Measurements from ENCODE around the gene CCND2. TPM values are rescaled to one million over a fixed set of nuclear protein-coding genes. Genes with fewer than 3 reads are reported as not detected.
"Not testable (repeated sequence)": the region's sequence is repeated elsewhere in the genome, so short reads cannot be mapped to it uniquely, and the experiment has no call there.

The CCND2 gene
- 10 to 100 TPM in 1 of 3 donors, 1 to 10 TPM in 2; 4.1 to 37.6 (median 7.9) TPM for polyA plus RNA-seq

GRCh38 chr12:4273652-4274395, at the start of gene CCND2:
CCND2 (plus strand) TSS chr12:4273762; CDS start chr12:4274041, 279 bp downstream.
- WGBS, 3 donors: 0% methylated on average over 45 to 52 of the region's 52 CpGs
- no peak within 1 kb of the TSS for H3K27ac ChIP-seq (ENCODE audit: low read depth, low read length)

DNA sequence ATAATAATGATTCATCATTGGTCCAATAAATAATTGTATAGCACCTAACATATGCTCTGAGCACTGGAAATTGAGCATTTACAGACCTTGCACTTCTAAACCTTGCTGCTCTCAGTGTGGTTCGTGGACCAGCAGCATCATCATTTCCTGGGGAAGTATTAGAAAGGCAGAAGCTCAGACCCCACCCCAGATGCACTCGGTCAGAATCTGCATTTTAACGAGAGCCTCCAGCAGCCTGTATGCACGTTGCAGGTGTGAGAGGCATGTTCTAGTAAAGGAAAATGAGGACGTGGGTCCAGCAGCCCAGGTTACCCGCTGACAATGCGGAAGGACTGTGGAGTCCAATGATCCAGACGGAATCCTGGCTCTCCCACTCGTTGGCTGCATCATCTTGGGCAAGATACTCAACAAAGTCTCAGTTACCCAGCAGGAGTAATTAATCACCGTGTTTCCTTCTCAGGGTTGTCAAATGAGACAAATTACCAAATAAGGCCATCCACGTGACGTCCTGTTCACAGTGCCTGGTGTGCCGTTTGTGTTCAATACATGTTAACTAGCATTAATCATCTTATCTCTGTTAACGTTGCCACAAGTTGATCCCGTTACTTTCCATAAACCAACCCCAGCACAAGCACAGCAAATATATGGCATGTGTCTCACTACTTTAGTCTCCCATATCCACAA, 49.2 kb upstream of the CCND2 start:
- H3K27ac ChIP-seq (ENCODE audit: low read depth, low read length): no peak overlapping the region
- 42 to 55% (median 53%) methylated on average over 15 of the region's 15 CpGs for WGBS, 3 donors

- WGBS, 3 donors: 92 to 96% (median 95%) methylated on average over 3 of the region's 3 CpGs
- no peak overlapping the region for H3K27ac ChIP-seq (ENCODE audit: low read depth, low read length)
Observed at GRCh38 chr12:4225571-4225970, 48.0 kb upstream of the CCND2 start.

- no peak overlapping the region for H3K27ac ChIP-seq (ENCODE audit: low read depth, low read length)
- WGBS, 3 donors: 79 to 87% (median 81%) methylated on average over 5 of the region's 5 CpGs
Observed at GRCh38 chr12:4227046-4227445, 46.5 kb upstream of the CCND2 start.

GRCh38 chr12:4228122-4228580, 45.4 kb upstream of the CCND2 start:
- no peak overlapping the region for H3K27ac ChIP-seq (ENCODE audit: low read depth, low read length)
- WGBS, 3 donors: 85 to 89% (median 87%) methylated on average over 18 of the region's 18 CpGs

- H3K27ac ChIP-seq (ENCODE audit: low read depth, low read length): no peak overlapping the region
- 74 to 81% (median 79%) methylated on average over 6 of the region's 6 CpGs for WGBS, 3 donors
Observed at GRCh38 chr12:4230526-4230925, 43.0 kb upstream of the CCND2 start.

DNA sequence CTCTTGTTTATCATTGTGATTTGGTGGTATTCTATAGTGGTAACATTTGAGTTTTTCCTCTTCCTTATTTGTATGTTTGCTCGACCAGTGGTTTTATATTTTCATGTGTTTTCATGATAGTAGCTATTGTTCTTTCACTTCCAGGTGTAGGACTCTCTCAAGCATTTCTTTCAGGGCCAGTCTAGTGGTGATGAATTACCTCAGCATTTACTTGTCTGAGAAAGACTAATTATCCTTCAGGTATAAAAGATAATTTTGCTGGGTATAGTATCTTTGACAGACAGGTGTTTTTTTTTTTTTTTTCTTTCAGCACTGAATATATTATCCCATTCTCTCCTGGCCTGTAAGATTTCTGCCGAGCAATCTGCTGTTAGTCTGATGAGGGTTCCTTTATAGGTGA, 35.0 kb upstream of the CCND2 start:
- WGBS, 3 donors: 81 to 87% (median 87%) methylated on average over 2 of the region's 2 CpGs
- H3K27ac ChIP-seq (ENCODE audit: low read depth, low read length): no peak overlapping the region

- 84 to 93% (median 88%) methylated on average over 4 of the region's 4 CpGs for whole genome bisulfite sequencing, 3 donors
Observed at GRCh38 chr12:4239746-4240145, 33.8 kb upstream of the CCND2 start.

DNA sequence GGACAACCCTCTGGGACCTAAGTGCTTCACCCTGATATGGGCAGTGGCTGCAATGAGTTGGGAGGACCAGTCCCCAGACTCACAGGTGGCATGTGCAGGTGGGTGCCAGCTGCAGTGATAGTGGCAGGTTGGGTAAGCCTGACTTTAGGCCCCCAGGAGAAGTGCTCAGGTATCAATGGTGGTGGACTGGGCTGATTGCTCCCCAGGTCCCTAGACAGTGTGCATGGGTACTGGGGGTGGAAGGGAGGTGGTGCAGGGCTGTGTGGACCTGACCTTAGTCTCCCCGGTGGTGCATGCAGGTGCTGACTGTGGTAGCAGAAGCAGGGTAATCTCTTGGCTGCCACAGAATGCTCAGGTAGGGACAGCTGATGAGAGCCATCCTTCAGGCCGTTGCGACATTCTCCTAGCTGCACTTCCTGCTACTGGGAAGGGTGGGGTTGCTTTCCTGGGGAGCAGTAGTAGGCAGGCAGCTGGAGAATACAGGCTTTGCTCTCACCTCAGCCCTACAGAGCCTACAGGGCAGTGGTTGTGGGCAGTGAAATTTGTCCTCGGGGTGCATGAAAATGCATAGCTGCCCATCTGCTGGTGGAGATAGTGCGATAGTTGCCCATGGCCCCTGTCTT, 33.3 kb upstream of the CCND2 start:
- 54 to 86% (median 65%) methylated on average over 5 of the region's 5 CpGs for WGBS, 3 donors

More at GRCh38 chr12:4239746-4240145, 33.8 kb upstream of the CCND2 start:
- no peak overlapping the region for H3K27ac ChIP-seq (ENCODE audit: low read depth, low read length)

DNA sequence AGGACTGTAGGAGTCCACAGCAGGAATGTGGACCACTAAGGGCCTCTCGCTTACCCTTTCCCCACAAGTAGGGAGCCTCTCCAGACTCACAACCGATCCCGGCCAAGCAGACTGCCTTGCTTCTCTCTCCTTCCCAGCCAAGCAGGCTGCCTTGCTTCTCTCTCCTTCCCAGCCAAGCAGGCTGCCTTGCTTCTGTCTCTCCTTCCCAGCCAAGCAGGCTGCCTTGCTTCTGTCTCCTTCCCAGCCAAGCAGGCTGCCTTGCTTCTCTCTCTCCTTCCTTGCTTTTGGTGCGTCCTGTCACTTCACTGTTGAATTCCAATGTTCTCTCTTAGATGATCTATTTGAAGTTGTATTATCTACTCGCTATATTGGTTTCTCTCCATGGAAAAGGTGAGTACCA, 32.6 kb upstream of the CCND2 start:
- WGBS, 3 donors: 81 to 90% (median 81%) methylated on average over 5 of the region's 5 CpGs
- H3K27ac ChIP-seq (ENCODE audit: low read depth, low read length): no peak overlapping the region

More for the DNA sequence above, 33.3 kb upstream of the CCND2 start:
- no peak overlapping the region for H3K27ac ChIP-seq (ENCODE audit: low read depth, low read length)

DNA sequence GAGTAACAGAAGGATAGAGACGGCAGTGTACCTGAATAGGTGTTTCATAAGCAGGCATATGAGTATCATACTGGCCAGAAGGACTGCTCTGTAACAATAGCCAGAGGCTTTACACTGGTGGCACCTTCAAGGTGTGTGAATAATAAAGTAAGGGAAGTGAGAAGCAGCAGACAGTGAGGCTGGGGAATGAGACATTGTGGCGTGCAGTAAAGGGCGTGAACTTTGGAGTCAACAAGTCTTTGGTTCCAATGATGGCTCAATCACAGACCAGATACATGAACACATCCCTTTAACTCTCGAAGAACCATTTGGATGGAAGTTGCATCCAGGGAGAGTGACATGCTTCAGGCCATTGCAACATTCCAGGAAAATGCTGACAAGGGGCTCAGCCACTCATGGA, 32.0 kb upstream of the CCND2 start:
- 59 to 93% (median 70%) methylated on average over 4 of the region's 4 CpGs for WGBS, 3 donors
- no peak overlapping the region for H3K27ac ChIP-seq (ENCODE audit: low read depth, low read length)

DNA sequence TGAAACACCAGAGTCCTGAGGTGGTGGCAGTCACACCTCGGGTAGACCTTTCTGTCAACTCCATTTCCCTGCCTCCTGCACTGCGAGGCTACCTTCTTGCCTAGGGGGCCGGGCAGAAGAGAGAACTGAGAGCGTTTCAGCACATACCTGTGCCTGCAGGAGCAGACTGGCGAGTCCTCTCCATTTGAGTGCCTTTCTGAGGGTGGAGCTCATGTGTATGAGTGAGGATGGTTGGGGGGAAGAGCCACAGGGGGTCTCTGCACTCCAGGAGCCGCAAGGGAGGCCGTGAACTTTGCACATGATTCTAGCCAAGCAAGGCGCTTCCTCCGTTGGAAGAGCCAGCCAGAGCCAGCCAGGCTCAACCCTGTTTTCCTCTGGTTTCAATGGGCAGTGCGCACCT, 31.0 kb upstream of the CCND2 start:
- no peak overlapping the region for H3K27ac ChIP-seq (ENCODE audit: low read depth, low read length)
- 60 to 71% (median 60%) methylated on average over 10 of the region's 10 CpGs for WGBS, 3 donors

GRCh38 chr12:4243091-4243490, 30.5 kb upstream of the CCND2 start:
- H3K27ac ChIP-seq (ENCODE audit: low read depth, low read length): no peak overlapping the region
- 34 to 77% (median 44%) methylated on average over 7 of the region's 7 CpGs for WGBS, 3 donors

DNA sequence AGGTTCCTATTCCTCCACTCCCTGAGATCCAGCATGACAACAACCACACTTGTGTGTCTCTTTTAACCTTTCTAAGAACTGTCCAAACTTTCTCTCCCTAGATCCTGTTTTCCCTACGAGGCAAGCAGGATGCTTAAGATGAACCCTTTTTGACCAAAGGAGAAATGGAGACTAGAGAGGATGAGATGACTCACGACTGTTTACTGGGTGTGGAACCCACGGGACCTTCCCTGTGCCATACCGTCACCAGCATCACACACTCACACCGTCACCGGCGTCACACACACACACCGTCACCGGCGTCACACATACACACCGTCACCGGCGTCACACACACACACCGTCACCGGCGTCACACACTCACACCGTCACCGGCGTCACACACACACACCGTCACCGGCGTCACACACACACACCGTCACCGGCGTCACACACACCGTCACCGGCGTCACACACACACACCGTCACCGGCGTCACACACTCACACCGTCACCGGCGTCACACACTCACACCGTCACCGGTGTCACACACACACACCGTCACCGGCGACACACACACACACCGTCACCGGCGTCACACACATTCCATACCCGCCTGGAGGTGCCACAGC, 30.0 kb upstream of the CCND2 start:
- WGBS, 3 donors: 85 to 95% (median 86%) methylated on average over 31 to 37 of the region's 43 CpGs

DNA sequence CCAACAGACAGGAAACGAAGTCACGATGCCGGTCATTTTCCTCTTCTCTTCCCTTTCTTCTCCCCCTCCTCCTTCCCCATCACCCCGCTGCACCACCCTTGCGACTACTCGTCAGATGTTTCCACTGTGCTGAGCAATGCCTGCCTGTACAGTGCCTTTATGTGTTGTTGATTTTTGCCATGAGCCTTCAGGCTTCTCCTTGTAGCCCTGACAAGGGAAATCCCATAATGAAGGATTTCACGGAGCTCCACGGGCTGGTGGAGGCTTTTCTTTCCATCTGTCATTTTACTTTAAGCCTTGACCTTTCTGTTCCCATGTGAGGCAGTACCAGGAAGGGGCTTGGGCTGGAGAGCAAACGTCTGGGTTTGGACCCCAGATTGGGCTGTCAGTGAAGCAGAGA, 28.7 kb upstream of the CCND2 start:
- 45 to 77% (median 49%) methylated on average over 9 of the region's 9 CpGs for WGBS, 3 donors

More for the DNA sequence above, 30.0 kb upstream of the CCND2 start:
- H3K27ac ChIP-seq (ENCODE audit: low read depth, low read length): not testable (repeated sequence)

DNA sequence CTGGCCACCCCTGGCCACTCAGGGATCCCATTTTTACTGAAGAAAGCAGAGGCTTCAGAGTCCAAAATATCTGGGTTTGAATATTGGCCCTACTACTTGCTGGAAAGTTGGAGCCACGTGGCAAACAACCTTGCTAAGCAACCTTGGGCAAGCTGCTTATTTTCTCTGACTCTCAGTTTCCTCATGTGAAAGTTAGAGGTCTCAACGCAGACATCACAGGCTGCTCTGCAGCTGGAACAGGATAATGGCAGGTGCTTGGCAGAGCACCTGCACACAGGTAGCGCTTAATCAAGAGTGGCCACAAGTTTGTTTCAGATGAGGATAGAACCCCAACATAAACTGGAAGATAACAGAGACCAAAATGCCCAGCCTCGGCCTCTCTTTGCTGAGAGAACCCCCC, 28.1 kb upstream of the CCND2 start:
- no peak overlapping the region for H3K27ac ChIP-seq (ENCODE audit: low read depth, low read length)
- WGBS, 3 donors: 81 to 91% (median 91%) methylated on average over 4 of the region's 4 CpGs

More for the DNA sequence above, 28.7 kb upstream of the CCND2 start:
- no peak overlapping the region for H3K27ac ChIP-seq (ENCODE audit: low read depth, low read length)

DNA sequence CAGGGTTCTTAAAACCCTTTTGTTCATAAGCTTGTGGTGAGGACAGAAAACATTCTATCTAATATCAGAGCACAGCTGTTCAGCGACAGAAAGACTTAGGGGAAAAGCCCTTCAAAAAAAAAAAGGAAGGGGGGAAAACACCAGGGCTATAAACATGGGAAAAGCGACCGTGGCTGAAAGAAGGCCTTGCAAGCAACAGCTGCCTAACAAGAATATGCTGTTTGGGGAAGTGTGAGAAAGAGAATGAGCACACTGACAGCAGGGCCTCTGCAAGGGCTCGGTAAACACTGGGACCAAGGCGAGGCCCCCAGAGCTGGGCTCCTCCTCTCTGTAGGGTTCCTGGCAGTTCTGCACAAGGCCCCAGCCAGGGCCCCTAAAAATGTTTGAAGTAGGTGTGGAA, 27.4 kb upstream of the CCND2 start:
- 36 to 61% (median 53%) methylated on average over 5 of the region's 5 CpGs for whole genome bisulfite sequencing, 3 donors

GRCh38 chr12:4250691-4251090, 22.9 kb upstream of the CCND2 start:
- WGBS, 3 donors: 57 to 72% (median 57%) methylated on average over 8 of the region's 8 CpGs

More for the DNA sequence above, 27.4 kb upstream of the CCND2 start:
- no peak overlapping the region for H3K27ac ChIP-seq (ENCODE audit: low read depth, low read length)

More at GRCh38 chr12:4250691-4251090, 22.9 kb upstream of the CCND2 start:
- no peak overlapping the region for H3K27ac ChIP-seq (ENCODE audit: low read depth, low read length)
